ENCODE measurements around the gene ZBTB24. TPM values are rescaled to one million over a fixed set of nuclear protein-coding genes. Genes with fewer than 3 reads are reported as not detected.
"Not testable (repeated sequence)": the region's sequence is repeated elsewhere in the genome, so short reads cannot be mapped to it uniquely, and the experiment has no call there.

The ZBTB24 gene
- total RNA-seq, 4 donors from 2014 or later: 5.3 to 6.4 (median 5.9) TPM

DNA sequence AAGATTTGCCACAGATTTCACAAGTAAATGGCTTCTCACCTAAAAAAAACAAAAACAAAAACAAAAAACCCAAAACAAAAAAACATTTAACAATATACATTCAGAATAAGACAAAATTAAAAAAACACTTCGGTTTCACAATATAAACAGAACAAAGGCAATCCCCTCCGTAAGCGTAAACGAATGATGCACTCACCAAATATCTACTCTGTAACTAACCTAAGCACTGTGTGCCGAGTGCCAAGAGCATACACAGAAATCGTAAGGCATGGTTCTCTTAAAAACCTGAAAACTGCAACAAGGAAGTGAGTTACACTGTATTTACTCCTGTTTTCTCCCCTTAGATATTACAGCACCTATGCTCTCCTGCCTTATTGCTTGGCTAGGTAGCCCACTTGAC lies 15.3 kb downstream of the ZBTB24 start:
- no peak for DNase-seq (ENCODE audit: extremely low spot score)
- Histone ChIP-seq H3K4me1 (peaks cover 3 to 14% (median 9%) of the 10 kb centered on the region in 4 donors), H3K4me3 (no peak overlapping the region), H3K36me3 (peaks cover 14 to 92% (median 74%) of the 10 kb centered on the region in 4 donors), H3K9me3 (no peaks in the 10 kb centered on the region), H3K27ac (replicated peaks in 1 of 4) (no peak overlapping the region), H3K27me3 (no peaks in the 10 kb centered on the region)
- no peak for TF ChIP-seq POLR2A (IDR thresholded peaks at IDR 0.05; ENCODE audit: low read depth)
- intact Hi-C loops (cut with DNase I): no loop called here
- WGBS: 90% methylated on average over 6 of the region's 6 CpGs

DNA sequence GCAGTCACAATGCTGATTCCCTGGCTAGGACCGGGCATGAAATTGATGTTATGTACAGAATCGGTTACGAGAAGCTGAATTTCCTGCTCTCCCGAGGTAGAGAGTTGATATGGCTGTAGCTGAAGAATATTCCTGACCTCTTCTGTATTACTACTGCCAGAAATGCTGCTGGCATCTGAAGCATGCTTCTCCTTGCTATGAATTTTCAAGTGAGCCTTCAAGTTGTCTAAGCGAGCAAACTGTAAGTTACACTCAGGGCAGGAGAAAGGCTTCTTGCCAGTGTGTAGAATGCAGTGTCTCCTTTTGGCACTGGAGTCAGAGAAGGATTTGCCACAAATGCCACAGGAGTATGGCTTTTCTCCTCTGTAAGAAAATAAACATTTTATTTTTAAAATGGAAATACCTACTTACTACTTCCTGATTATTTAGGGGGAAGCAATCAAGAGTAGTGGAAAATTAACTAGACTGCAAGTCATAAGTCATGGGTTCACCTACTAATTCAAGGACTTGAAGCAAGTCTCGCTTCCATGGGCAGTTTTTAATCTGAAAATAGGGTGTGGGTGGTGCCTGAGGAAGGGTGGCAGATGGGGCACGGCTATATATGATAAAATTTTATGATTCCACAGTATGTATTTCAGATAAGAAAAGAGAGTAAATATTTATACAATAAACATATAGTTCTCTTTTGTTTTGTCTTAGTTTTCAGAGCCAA lies 16.7 kb downstream of the ZBTB24 start:
- intact Hi-C loops (cut with DNase I): no loop called here
- TF ChIP-seq, protein P1, sequence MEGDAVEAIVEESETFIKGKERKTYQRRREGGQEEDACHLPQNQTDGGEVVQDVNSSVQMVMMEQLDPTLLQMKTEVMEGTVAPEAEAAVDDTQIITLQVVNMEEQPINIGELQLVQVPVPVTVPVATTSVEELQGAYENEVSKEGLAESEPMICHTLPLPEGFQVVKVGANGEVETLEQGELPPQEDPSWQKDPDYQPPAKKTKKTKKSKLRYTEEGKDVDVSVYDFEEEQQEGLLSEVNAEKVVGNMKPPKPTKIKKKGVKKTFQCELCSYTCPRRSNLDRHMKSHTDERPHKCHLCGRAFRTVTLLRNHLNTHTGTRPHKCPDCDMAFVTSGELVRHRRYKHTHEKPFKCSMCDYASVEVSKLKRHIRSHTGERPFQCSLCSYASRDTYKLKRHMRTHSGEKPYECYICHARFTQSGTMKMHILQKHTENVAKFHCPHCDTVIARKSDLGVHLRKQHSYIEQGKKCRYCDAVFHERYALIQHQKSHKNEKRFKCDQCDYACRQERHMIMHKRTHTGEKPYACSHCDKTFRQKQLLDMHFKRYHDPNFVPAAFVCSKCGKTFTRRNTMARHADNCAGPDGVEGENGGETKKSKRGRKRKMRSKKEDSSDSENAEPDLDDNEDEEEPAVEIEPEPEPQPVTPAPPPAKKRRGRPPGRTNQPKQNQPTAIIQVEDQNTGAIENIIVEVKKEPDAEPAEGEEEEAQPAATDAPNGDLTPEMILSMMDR (IDR thresholded peaks at IDR 0.05): no peak
- TF ChIP-seq EP300 (IDR thresholded peaks at IDR 0.05) (no peak), POLR2A (IDR thresholded peaks at IDR 0.05; ENCODE audit: low read depth) (no peak), POLR2AphosphoS5 (IDR thresholded peaks at IDR 0.05) (no peak)
- no peaks in the 10 kb centered on the region for H3K27me3 ChIP-seq
- H3K4me1 ChIP-seq: peaks cover 3 to 14% (median 9%) of the 10 kb centered on the region in 4 donors
- 89% methylated on average over 7 of the region's 7 CpGs for WGBS
- no peak overlapping the region for H3K4me3 ChIP-seq
- H3K36me3 ChIP-seq: peaks cover 10 to 89% (median 65%) of the 10 kb centered on the region in 4 donors
- peak overlapping the region in 1 of 4 donors; percentile 0 for H3K27ac ChIP-seq (replicated peaks in 1 of 4)
- DNase-seq (ENCODE audit: extremely low spot score): no peak
- H3K9me3 ChIP-seq: no peaks in the 10 kb centered on the region

DNA sequence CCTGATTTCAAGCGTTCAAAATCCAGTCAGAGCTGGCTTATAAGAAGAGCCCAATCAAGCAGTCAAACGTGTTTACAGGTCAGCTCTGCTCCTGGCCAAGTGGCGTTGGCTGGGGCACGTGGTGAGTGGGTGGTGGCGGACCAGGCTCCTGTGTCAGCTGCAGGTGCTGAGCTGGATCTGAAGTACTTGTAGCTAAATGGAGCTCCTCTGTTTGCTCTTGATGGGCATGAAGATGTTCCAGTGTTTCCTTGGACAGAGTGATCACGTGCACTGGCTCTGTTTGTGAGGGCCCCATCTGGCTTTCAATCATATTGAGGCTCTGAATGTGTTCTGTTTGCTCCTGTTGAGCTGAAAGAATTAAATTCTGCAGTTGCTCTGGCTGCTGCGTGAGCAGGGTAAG lies 17.2 kb downstream of the ZBTB24 start:
- TF ChIP-seq POLR2AphosphoS5 (IDR thresholded peaks at IDR 0.05) (no peak), POLR2A (IDR thresholded peaks at IDR 0.05; ENCODE audit: low read depth) (no peak), EP300 (IDR thresholded peaks at IDR 0.05) (no peak)
- TF ChIP-seq, protein P1 (IDR thresholded peaks at IDR 0.05): no peak
- peak overlapping the region in 1 of 4 donors; percentile 0 for H3K27ac ChIP-seq (replicated peaks in 1 of 4)
- 85% methylated on average over 7 of the region's 7 CpGs for WGBS

DNA sequence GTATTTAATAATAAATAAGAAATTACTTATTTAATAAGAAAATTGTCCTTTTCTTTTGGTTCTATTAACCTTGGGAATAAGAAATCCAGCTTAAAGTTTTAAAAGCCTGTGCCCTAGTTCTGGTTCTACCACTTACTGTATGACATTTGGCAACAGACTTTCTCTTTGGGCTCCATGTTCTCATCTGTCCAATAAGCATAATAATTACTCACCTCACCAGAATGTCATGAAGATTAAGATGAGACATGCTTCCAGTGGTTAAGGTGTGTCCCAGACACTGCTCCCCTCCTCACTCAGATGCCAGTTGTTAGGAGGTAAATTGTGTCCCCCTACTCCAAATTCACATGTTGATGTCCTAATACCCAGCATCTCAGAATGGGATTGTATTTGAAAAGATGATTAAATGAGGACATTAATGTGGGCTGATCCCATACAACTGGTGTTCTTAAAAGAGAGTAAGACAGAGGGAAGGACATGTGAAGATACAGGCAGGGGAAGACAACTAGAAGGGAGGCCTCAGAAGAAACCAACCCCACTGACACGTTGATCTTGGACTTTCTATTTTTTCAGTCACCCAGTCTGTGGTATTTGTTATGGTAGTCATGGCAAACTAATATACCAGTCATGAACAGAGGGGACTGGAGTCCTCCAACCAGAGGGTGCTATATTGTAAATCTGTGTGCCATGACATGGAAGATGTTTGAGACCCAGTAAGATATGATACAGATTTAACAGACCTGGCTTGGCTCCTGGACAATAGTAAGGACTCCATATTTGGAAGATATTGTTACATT lies 21.1 kb downstream of the ZBTB24 start:
- WGBS: 78% methylated on average over 1 of the region's 1 CpG
- TF ChIP-seq EP300 (IDR thresholded peaks at IDR 0.05) (no peak), POLR2AphosphoS5 (IDR thresholded peaks at IDR 0.05) (no peak), POLR2A (IDR thresholded peaks at IDR 0.05; ENCODE audit: low read depth) (no peak)
- TF ChIP-seq, protein P1 (IDR thresholded peaks at IDR 0.05): no peak
- Histone ChIP-seq H3K4me1 (peaks cover 3 to 16% (median 12%) of the 10 kb centered on the region in 4 donors), H3K27ac (replicated peaks in 1 of 4) (no peak overlapping the region), H3K9me3 (no peaks in the 10 kb centered on the region), H3K36me3 (peaks cover 4 to 54% (median 30%) of the 10 kb centered on the region in 4 donors), H3K27me3 (no peaks in the 10 kb centered on the region), H3K4me3 (no peak overlapping the region)
- intact Hi-C loops (cut with DNase I): no loop called here
- no peak for DNase-seq (ENCODE audit: extremely low spot score)

More for the DNA sequence above, 17.2 kb downstream of the ZBTB24 start:
- intact Hi-C loops (cut with DNase I): no loop called here
- Histone ChIP-seq H3K36me3 (peaks cover 9 to 87% (median 61%) of the 10 kb centered on the region in 4 donors), H3K4me1 (peaks cover 3 to 14% (median 9%) of the 10 kb centered on the region in 4 donors), H3K9me3 (no peaks in the 10 kb centered on the region), H3K4me3 (no peak overlapping the region), H3K27me3 (no peaks in the 10 kb centered on the region)
- DNase-seq (ENCODE audit: extremely low spot score): no peak

DNA sequence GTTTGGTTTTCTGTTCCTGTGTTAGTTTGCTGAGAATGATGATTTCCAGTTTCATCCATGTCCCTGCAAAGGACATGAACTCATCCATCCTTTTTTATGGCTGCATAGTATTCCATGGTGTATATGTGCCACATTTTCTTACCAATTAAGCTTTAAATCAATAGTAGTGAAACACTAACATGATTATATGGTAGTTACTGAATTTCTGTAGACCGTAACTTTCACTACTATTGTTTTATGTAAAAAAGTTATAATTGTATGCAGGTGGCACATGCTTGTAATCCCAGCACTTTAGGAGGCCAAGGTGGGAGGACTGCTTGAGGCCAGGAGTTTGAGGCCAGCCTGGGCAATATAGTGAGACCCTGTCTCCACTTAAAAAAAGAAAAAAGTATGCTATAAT lies 21.8 kb downstream of the ZBTB24 start:
- intact Hi-C loops (cut with DNase I); H3K27me3 ChIP-seq; H3K9me3 ChIP-seq; H3K4me3 ChIP-seq; DNase-seq (ENCODE audit: extremely low spot score); H3K27ac ChIP-seq (replicated peaks in 1 of 4): not testable (repeated sequence)
- 100% methylated on average over 1 of the region's 1 CpG for WGBS
- Histone ChIP-seq H3K36me3 (peaks cover 4 to 47% (median 25%) of the 10 kb centered on the region in 4 donors), H3K4me1 (peaks cover 11 to 20% (median 17%) of the 10 kb centered on the region in 4 donors)
